Testis (tissue), 2 donors: ENCODE measurements around the gene LSM14A.

Experiments
- POLR2A ChIP-seq: fragments of 450-650 bp; IDR thresholded peaks from one replicate; pipeline ENCODE4 v1.6.1; 2017; ENCODE audit warnings: antibody characterized with exemption, mild to moderate bottlenecking, moderate library complexity
- TF ChIP-seq, protein P1 (sequence below), 3 experiments: fragments of 450-650 bp in 2 of 3; fragments of 200-600 bp in 1 of 3; sonication (generic) in 1 of 3; IDR thresholded peaks; one replicate each; pipeline ENCODE4 v1.5.1; 2016 to 2019; ENCODE audit warnings: antibody characterized with exemption in 3 of 3, mild to moderate bottlenecking in 2 of 3, moderate library complexity in 1 of 3

DNA sequence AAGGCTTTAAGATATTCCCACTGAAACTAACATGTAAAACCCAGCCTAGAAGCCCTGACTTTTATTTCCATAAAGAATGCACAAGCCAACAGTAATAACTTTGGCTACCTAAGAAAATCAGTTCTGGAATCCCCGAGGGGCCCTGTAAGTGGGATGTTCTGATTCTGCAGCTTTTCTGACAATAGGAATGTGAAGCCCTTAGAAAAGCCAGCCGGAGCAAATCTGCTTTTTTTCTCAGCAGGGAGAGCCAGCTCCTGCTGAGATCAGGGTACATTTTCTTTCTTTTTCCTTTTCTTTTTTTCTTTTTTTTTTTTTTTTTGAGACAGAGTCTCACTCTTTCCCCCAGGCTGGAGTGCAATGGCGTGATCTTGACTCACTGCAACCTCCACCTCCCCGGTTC is 74.0 kb downstream of the LSM14A start:
- TF ChIP-seq, protein P1, sequence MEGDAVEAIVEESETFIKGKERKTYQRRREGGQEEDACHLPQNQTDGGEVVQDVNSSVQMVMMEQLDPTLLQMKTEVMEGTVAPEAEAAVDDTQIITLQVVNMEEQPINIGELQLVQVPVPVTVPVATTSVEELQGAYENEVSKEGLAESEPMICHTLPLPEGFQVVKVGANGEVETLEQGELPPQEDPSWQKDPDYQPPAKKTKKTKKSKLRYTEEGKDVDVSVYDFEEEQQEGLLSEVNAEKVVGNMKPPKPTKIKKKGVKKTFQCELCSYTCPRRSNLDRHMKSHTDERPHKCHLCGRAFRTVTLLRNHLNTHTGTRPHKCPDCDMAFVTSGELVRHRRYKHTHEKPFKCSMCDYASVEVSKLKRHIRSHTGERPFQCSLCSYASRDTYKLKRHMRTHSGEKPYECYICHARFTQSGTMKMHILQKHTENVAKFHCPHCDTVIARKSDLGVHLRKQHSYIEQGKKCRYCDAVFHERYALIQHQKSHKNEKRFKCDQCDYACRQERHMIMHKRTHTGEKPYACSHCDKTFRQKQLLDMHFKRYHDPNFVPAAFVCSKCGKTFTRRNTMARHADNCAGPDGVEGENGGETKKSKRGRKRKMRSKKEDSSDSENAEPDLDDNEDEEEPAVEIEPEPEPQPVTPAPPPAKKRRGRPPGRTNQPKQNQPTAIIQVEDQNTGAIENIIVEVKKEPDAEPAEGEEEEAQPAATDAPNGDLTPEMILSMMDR (IDR thresholded peaks at IDR 0.05) = no peak
- TF ChIP-seq POLR2A = no peak
